ENCODE results near the gene ATP5MG.

The ATP5MG gene

DNA sequence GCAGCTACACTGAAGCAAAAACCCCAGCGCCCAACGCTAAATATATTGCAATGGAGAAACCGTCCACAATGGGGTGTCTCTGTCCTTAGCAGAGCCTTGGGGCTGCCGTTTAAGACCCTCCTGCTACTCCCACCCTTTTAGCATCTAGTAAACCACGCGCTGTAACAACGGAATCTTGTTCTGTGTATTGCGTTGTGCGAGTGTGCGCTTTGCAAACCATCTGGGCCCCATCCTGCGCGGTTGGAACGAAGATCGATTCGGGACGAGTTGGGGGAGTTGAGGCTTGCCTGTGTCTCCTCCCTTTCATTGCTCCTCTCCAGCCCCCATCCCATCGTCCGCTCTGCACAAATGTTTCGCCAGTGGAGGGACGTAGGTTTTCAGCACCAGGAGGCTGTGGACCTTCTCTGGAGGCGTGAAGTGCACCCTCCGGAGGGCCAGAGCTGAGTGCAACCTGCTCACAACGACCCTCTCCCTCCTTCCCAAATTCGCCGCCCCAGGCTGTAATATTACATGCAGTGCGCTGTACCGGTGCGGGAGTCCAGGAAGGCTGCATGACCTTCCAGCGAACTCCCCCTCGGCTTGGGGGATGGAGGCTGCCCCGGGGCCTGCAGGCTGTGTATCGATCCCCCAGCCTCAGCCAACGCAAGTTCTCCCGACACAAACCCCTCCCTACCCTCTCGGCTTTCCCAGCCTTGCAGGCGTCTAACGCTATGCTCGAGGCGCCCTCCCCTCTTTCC lies 33.3 kb downstream of the ATP5MG start:
- Histone ChIP-seq H3K27ac (ENCODE audit: extremely low read depth, low read depth, low read length) (peak overlapping the region; percentile 76; the same call in 1 of the 2 replicates), H3K36me3 (ENCODE audit: control insufficient read depth in 2 of 2, insufficient read depth in 1 of 2, low read length in 2 of 2) (peaks cover 0 to 7% of the 10 kb centered on the region in 2 experiments; a peak in 1 of 3 replicates), H3K9me3 (ENCODE audit: control insufficient read depth, insufficient read depth, low read depth, low read length) (no peaks in the 10 kb centered on the region), H3K4me3 (ENCODE audit: low read depth, low read length) (peak overlapping the region; percentile 41), H3K4me1 (ENCODE audit: control insufficient read depth, insufficient read depth, low read length) (peaks cover 4% of the 10 kb centered on the region; the same call in 1 of the 2 replicates)
- TF ChIP-seq GLIS2 (tag by site-specific recombination; IDR thresholded peaks at IDR 0.05): peak; percentile 50; the same call in 1 of the 2 replicates
- TF ChIP-seq, protein P1, sequence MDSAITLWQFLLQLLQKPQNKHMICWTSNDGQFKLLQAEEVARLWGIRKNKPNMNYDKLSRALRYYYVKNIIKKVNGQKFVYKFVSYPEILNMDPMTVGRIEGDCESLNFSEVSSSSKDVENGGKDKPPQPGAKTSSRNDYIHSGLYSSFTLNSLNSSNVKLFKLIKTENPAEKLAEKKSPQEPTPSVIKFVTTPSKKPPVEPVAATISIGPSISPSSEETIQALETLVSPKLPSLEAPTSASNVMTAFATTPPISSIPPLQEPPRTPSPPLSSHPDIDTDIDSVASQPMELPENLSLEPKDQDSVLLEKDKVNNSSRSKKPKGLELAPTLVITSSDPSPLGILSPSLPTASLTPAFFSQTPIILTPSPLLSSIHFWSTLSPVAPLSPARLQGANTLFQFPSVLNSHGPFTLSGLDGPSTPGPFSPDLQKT (IDR thresholded peaks at IDR 0.05; ENCODE audit: borderline replicate concordance, low read depth, low read length): no peak
- TF ChIP-seq YY1 (tag by site-specific recombination; IDR thresholded peaks at IDR 0.05): no peak
- TF ChIP-seq, protein P2, sequence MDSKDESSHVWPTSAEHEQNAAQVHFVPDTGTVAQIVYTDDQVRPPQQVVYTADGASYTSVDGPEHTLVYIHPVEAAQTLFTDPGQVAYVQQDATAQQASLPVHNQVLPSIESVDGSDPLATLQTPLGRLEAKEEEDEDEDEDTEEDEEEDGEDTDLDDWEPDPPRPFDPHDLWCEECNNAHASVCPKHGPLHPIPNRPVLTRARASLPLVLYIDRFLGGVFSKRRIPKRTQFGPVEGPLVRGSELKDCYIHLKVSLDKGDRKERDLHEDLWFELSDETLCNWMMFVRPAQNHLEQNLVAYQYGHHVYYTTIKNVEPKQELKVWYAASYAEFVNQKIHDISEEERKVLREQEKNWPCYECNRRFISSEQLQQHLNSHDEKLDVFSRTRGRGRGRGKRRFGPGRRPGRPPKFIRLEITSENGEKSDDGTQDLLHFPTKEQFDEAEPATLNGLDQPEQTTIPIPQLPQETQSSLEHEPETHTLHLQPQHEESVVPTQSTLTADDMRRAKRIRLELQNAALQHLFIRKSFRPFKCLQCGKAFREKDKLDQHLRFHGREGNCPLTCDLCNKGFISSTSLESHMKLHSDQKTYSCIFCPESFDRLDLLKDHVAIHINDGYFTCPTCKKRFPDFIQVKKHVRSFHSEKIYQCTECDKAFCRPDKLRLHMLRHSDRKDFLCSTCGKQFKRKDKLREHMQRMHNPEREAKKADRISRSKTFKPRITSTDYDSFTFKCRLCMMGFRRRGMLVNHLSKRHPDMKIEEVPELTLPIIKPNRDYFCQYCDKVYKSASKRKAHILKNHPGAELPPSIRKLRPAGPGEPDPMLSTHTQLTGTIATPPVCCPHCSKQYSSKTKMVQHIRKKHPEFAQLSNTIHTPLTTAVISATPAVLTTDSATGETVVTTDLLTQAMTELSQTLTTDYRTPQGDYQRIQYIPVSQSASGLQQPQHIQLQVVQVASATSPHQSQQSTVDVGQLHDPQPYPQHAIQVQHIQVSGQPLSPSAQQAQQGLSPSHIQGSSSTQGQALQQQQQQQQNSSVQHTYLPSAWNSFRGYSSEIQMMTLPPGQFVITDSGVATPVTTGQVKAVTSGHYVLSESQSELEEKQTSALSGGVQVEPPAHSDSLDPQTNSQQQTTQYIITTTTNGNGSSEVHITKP (tag by site-specific recombination; IDR thresholded peaks at IDR 0.05): peak; percentile 83
- no peak for TF ChIP-seq ZNF529 (tag by site-specific recombination; IDR thresholded peaks at IDR 0.05; ENCODE audit: insufficient replicate concordance)
- TF ChIP-seq ZBTB20 (tag by site-specific recombination; IDR thresholded peaks at IDR 0.05): peak; percentile 89; the same call in 1 of the 2 replicates
- TF ChIP-seq TCF7L2 (IDR thresholded peaks at IDR 0.05; ENCODE audit: borderline replicate concordance, low read depth, low read length): no peak; the same call in 1 of the 2 replicates
- peak; percentile 87 for TF ChIP-seq ZBTB17 (tag by site-specific recombination; IDR thresholded peaks at IDR 0.05)
- no peak for TF ChIP-seq ZNF19 (tag by site-specific recombination; IDR thresholded peaks at IDR 0.05; ENCODE audit: low read depth)
- peak; percentile 77 for TF ChIP-seq ZNF335 (tag by site-specific recombination; conservative IDR thresholded peaks at IDR 0.05)
- peak; percentile 19; the same call in 1 of the 2 replicates for TF ChIP-seq GLIS1 (tag by site-specific recombination; IDR thresholded peaks at IDR 0.05)
- TF ChIP-seq ZNF600 (tag by site-specific recombination; IDR thresholded peaks at IDR 0.05): peak; percentile 47; the same call in 1 of the 2 replicates
- no peak for TF ChIP-seq ZNF169 (tag by site-specific recombination; IDR thresholded peaks at IDR 0.05)
- no peak for TF ChIP-seq ZSCAN16 (tag by site-specific recombination; IDR thresholded peaks at IDR 0.05)
- TF ChIP-seq ZNF416 (tag by site-specific recombination; IDR thresholded peaks at IDR 0.05): no peak
- peak; percentile 66; the same call in 1 of the 2 replicates for TF ChIP-seq ZNF549 (tag by site-specific recombination; IDR thresholded peaks at IDR 0.05)
- TF ChIP-seq ZNF324 (tag by site-specific recombination; IDR thresholded peaks at IDR 0.05): no peak
- TF ChIP-seq, protein P3, sequence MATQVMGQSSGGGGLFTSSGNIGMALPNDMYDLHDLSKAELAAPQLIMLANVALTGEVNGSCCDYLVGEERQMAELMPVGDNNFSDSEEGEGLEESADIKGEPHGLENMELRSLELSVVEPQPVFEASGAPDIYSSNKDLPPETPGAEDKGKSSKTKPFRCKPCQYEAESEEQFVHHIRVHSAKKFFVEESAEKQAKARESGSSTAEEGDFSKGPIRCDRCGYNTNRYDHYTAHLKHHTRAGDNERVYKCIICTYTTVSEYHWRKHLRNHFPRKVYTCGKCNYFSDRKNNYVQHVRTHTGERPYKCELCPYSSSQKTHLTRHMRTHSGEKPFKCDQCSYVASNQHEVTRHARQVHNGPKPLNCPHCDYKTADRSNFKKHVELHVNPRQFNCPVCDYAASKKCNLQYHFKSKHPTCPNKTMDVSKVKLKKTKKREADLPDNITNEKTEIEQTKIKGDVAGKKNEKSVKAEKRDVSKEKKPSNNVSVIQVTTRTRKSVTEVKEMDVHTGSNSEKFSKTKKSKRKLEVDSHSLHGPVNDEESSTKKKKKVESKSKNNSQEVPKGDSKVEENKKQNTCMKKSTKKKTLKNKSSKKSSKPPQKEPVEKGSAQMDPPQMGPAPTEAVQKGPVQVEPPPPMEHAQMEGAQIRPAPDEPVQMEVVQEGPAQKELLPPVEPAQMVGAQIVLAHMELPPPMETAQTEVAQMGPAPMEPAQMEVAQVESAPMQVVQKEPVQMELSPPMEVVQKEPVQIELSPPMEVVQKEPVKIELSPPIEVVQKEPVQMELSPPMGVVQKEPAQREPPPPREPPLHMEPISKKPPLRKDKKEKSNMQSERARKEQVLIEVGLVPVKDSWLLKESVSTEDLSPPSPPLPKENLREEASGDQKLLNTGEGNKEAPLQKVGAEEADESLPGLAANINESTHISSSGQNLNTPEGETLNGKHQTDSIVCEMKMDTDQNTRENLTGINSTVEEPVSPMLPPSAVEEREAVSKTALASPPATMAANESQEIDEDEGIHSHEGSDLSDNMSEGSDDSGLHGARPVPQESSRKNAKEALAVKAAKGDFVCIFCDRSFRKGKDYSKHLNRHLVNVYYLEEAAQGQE (tag by site-specific recombination; IDR thresholded peaks at IDR 0.05): peak; percentile 97
- ChIA-PET POLR2A (interaction anchor here (0.8 to 3.4 kb wide), 9 partner anchors 9 to 42 kb away, joined by 3 to 14 read pairs (median 7); no protein-coding TSS in a partner anchor), CTCF (interaction anchor here (0.6 to 1.1 kb wide), 3 partner anchors 32 to 1383 kb away, joined by 3 to 4 read pairs (median 3); no protein-coding TSS in a partner anchor)
